D721Med (cell line): Measurements from ENCODE around the gene RABGGTA.

Source experiments
- DNase-seq: peaks from one replicate; pipeline ENCODE4 v3.0.0; 2011; ENCODE audit warnings: low spot score; ENCODE audit not compliant: insufficient read length
- FAIRE-seq: peaks from 2 replicates; lab custom pipeline; 2011; peaks lifted over from hg19 to GRCh38; lab: Jason Lieb, UNC
- CTCF ChIP-seq: IDR thresholded peaks from 2 replicates; pipeline ENCODE4 v1.5.1; 2012; ENCODE audit warnings: mild to moderate bottlenecking, control low read depth; ENCODE audit not compliant: insufficient read depth; ENCODE audit errors: missing control alignments

RABGGTA gene

GRCh38 chr14:24308342-24309124, 37.1 kb upstream of the RABGGTA start:
- DNase-seq = no peak
- no peak for FAIRE-seq
- TF ChIP-seq CTCF = no peak

- FAIRE-seq (no peak), DNase-seq (peak; percentile 69)
- TF ChIP-seq CTCF = peak; percentile 80
Observed at GRCh38 chr14:24307575-24308341, 36.4 kb upstream of the RABGGTA start, which contains the start of gene CIDEB. TSS of gene CIDEB (minus strand) at chr14:24307977. CDS start at chr14:24307858, 119 bp downstream.

- no peak for FAIRE-seq
- no peak for TF ChIP-seq CTCF
Observed at GRCh38 chr14:24307156-24307574, 35.8 kb upstream of the RABGGTA start.

GRCh38 chr14:24304019-24304387, 32.6 kb upstream of the RABGGTA start:
- no peak for TF ChIP-seq CTCF
- no peak for DNase-seq
- no peak for FAIRE-seq

More at GRCh38 chr14:24307156-24307574, 35.8 kb upstream of the RABGGTA start:
- DNase-seq = no peak

GRCh38 chr14:24300326-24300980, 29.1 kb upstream of the RABGGTA start:
- no peak for TF ChIP-seq CTCF
- FAIRE-seq (no peak), DNase-seq (no peak)

- no peak for TF ChIP-seq CTCF
- FAIRE-seq (no peak), DNase-seq (peak; percentile 95)
Observed at GRCh38 chr14:24299255-24300191, 28.1 kb upstream of the RABGGTA start, which contains the start of the genes DHRS1 and NOP9. TSS of gene DHRS1 (minus strand) at chr14:24299780. CDS start at chr14:24299106, 674 bp downstream. TSS of gene NOP9 (plus strand) at chr14:24299850. CDS start at chr14:24299955, 105 bp downstream.
